Measurements from ENCODE around the gene IMMP2L. TPM values are rescaled to one million over a fixed set of nuclear protein-coding genes. Genes with fewer than 3 reads are reported as not detected.

The IMMP2L gene
- total and polyA plus RNA-seq, 2 of the 4 experiments (the other 2 are of a cell fraction): 5.8 to 9.3 TPM

DNA sequence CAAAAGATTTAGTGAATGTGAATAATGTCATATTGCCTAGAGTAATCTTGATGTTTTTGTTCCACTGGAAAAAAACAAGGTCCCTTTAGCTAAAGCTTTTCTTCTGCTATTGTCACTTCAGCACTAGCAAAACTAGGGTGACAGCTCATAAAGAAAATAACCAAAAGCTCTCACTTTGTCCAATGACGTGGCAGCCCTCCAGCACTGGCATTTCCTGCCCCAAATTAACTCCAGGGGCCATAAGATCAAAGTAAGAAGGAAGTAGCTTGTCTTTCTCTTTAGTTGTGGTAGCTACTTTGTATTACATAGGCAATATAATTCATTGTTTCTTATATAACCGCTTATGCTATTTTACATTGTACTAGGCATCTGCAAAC, 424.1 kb downstream of the IMMP2L start:
- Histone ChIP-seq H3K23ac (ENCODE audit: low read depth, low read length) (no peak overlapping the region), H4K5ac (ENCODE audit: low read depth, low read length) (peak overlapping the region; percentile 26; the same call in 1 of the 2 replicates), H3K27ac (ENCODE audit: insufficient read depth, low read length) (no peak overlapping the region; the same call in 1 of the 2 replicates), H2BK15ac (ENCODE audit: low read depth, low read length) (no peak overlapping the region), H2AK5ac (ENCODE audit: low read depth, low read length) (no peak overlapping the region), H2BK5ac (ENCODE audit: low read depth, low read length, poor library complexity, severe bottlenecking) (peak overlapping the region; percentile 55), H2AFZ (replicated peaks; ENCODE audit: low read length, poor library complexity) (no peak overlapping the region), H3K9me1 (ENCODE audit: insufficient read depth, low read length) (no peaks in the 10 kb centered on the region), H4K8ac (ENCODE audit: low read depth in 2 of 2, low read length in 2 of 2) (peak overlapping the region in 1 of 2 experiments; percentile 68; a peak in 2 of 4 replicates), H3K14ac (replicated peaks; ENCODE audit: low read depth, low read length) (no peak overlapping the region), H4K91ac (ENCODE audit: insufficient read depth, low read depth, low read length) (no peak overlapping the region), H3K27me3 (ENCODE audit: control insufficient read depth, insufficient read depth, low read length) (no peaks in the 10 kb centered on the region), H3K36me3 (ENCODE audit: control insufficient read depth, insufficient read depth, low read length) (no peaks in the 10 kb centered on the region), H2BK20ac (ENCODE audit: low read depth, low read length) (no peak overlapping the region), H2BK120ac (ENCODE audit: low read depth, low read length) (peak overlapping the region; percentile 66; the same call in 1 of the 2 replicates), H4K20me1 (ENCODE audit: insufficient read depth, low read length) (no peaks in the 10 kb centered on the region), H3K56ac (ENCODE audit: extremely low read depth, insufficient read depth, low read length) (no peak overlapping the region), H3K4ac (ENCODE audit: low read depth, low read length) (peak overlapping the region; percentile 44; the same call in 1 of the 2 replicates), H3K4me3 (ENCODE audit: insufficient read depth, low read depth, low read length) (no peak overlapping the region), H3K18ac (ENCODE audit: low read depth, low read length) (no peak overlapping the region), H3K4me2 (ENCODE audit: low read depth, low read length) (peak overlapping the region; percentile 3; the same call in 1 of the 2 replicates), H3K9ac (ENCODE audit: low read depth, low read length) (no peak overlapping the region), H3K4me1 (ENCODE audit: control insufficient read depth, insufficient read depth, low read length) (peaks cover 2% of the 10 kb centered on the region), H3K79me1 (ENCODE audit: low read depth in 1 of 2, low read length in 2 of 2) (no peaks in the 10 kb centered on the region; a peak in 1 of 4 replicates), H3K9me3 (ENCODE audit: control insufficient read depth, insufficient read depth, low read length) (no peaks in the 10 kb centered on the region), H2AK9ac (replicated peaks; ENCODE audit: low read depth, low read length, poor library complexity) (no peak overlapping the region)
- CTCF ChIA-PET: no interaction called here
- in situ Hi-C loops (cut with MboI; ENCODE audit: low sequenced_read_pairs) (no loop called here), dilution Hi-C loops (cut with HindIII; ENCODE audit: low sequenced_read_pairs, unreplicated experiment) (no loop called here), intact Hi-C loops (cut with micrococcal nuclease) (no loop called here)
- POLR2A ChIA-PET (ENCODE audit: unreplicated experiment): no interaction called here
- no TSS peak for BruUV-seq (replicated peaks)
- peak; percentile 48 for ATAC-seq (ENCODE audit: low read depth)
- no CpG with 5 or more reads among the region's 2 CpGs for WGBS, 2 experiments (ENCODE audit: extremely low coverage in 2 of 2, insufficient read length in 1 of 2)
- TF ChIP-seq CHD1 (IDR thresholded peaks at IDR 0.05; ENCODE audit: low read depth, low read length) (no peak), MAZ (IDR thresholded peaks at IDR 0.05; ENCODE audit: borderline replicate concordance, low read depth, low read length) (no peak)
- DNase-seq: peak; percentile 57
